HL-60/S4 treated with retinoic acid at 250 ng/mL for 4 days and 3 days (cell line): ENCODE results near the gene COQ10B.
"Not testable (repeated sequence)": the region's sequence is repeated elsewhere in the genome, so short reads cannot be mapped to it uniquely, and the experiment has no call there.

Source experiments
- in situ Hi-C: fragments of 300-500 bp; cut with MboI; formaldehyde crosslinking; loops from 2 replicates; pipeline ENCODE4 v1.7.0; 2022; ENCODE audit warnings: low sequenced_read_pairs

The COQ10B gene

GRCh38 chr2:197453123-197453913, at the start of gene COQ10B:
Gene COQ10B (plus strand): TSS chr2:197453552. CDS start chr2:197453561, 9 bp downstream.
- in situ Hi-C loops: no loop called here

- in situ Hi-C loops: no loop called here
Measured at GRCh38 chr2:197405582-197405981, 47.8 kb upstream of the COQ10B start.

- in situ Hi-C loops: no loop called here
Measured at GRCh38 chr2:197414039-197414438, 39.3 kb upstream of the COQ10B start.

- in situ Hi-C loops: no loop called here
Measured at GRCh38 chr2:197414515-197414914, 38.8 kb upstream of the COQ10B start.

GRCh38 chr2:197416268-197416667, 37.1 kb upstream of the COQ10B start:
- in situ Hi-C loops: no loop called here

- in situ Hi-C loops: no loop called here
Measured at GRCh38 chr2:197419438-197419837, 33.9 kb upstream of the COQ10B start.

- in situ Hi-C loops: no loop called here
Measured at GRCh38 chr2:197423307-197423706, 30.0 kb upstream of the COQ10B start.

- in situ Hi-C loops: no loop called here
Measured at GRCh38 chr2:197425550-197425949, 27.8 kb upstream of the COQ10B start.

GRCh38 chr2:197426723-197427603, 26.4 kb upstream of the COQ10B start:
- in situ Hi-C loops: no loop called here

- in situ Hi-C loops: no loop called here
Measured at GRCh38 chr2:197427986-197428385, 25.4 kb upstream of the COQ10B start.

GRCh38 chr2:197431858-197432257, 21.5 kb upstream of the COQ10B start:
- in situ Hi-C loops: no loop called here

GRCh38 chr2:197432527-197432926, 20.8 kb upstream of the COQ10B start:
- in situ Hi-C loops: not testable (repeated sequence)

GRCh38 chr2:197433780-197434438, 19.4 kb upstream of the COQ10B start:
- in situ Hi-C loops: no loop called here

- in situ Hi-C loops: no loop called here
Measured at GRCh38 chr2:197434541-197435513, 18.5 kb upstream of the COQ10B start, which contains the start of gene SF3B1. Gene SF3B1 (minus strand): TSS chr2:197435028. CDS start chr2:197434999, 29 bp downstream.

GRCh38 chr2:197435598-197436420, 17.5 kb upstream of the COQ10B start:
- in situ Hi-C loops: no loop called here

- in situ Hi-C loops: no loop called here
Measured at GRCh38 chr2:197437380-197437779, 16.0 kb upstream of the COQ10B start.

GRCh38 chr2:197442857-197443256, 10.5 kb upstream of the COQ10B start:
- in situ Hi-C loops: no loop called here

GRCh38 chr2:197445746-197446145, 7.6 kb upstream of the COQ10B start:
- in situ Hi-C loops: no loop called here

GRCh38 chr2:197446844-197447243, 6.5 kb upstream of the COQ10B start:
- in situ Hi-C loops: no loop called here
